ENCODE data around the gene NRARP.

NRARP gene

DNA sequence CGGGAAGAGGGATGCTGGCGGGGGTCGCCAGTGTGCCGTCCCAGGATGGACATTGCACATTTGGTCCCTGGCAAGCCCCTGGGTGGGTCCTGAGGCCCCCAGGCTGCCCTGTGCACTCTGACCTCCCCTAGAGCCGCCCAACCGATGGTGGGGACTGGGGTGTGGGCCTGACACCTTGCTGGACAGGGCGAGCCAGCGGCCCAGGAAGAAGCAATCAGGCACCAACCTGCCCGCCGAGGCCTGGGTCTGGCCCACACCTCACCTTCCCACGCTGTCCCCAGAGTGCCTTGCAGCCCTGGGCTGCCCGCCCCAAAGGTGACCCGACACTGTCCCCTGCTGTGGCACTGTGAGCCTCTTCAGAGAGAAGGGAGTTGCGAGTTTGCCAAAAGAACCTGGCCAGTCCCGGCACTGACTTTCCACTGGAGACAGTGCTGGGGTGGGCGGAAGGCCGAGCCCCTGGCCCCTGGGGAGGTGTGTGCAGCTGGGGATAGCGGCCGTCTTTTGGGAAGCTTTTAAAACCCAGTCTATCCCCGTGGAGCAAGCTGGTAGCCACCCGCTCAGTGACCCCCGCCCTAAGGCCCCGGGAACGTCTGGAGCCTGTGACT, 12.0 kb upstream of the NRARP start:
- no peaks in the 10 kb centered on the region for H3K36me3 ChIP-seq (ENCODE audit: insufficient read depth, low read depth, low read length)
- no peaks in the 10 kb centered on the region for H3K9me3 ChIP-seq (ENCODE audit: insufficient read depth, low read depth, low read length)
- H3K27ac ChIP-seq (ENCODE audit: low read length), result no peak overlapping the region

DNA sequence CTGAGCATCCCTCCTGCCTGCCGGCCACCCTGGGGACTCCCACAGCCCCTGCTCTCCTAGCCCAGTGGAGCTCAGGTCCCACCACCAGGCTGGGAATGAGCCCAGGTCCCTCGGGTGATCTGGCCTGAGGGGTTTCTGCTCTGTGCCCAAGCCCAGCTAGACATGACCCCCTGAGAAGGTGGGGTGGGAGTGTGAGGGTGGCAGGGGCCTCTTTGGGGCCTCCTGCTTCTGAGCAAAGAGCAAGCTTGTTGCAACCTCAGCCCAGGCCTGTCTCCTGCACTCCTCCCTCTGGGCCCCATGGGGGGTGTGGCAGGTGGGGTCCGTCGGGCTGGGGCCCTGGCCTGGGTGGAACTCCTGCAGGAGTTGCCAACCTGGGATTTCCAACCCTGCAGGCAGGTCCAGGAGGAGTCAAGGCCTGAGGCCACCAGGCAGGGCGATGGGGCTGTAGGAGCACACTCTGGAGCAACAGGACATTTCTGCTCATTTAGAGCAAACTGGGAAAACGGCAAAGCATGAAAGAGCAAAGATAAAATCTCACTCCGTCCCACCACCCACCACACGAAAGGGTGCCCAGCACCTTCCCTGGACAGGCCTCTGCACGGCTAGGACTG, 11.4 kb upstream of the NRARP start:
- Histone ChIP-seq H3K27ac (ENCODE audit: low read length) (no peak overlapping the region), H3K36me3 (ENCODE audit: insufficient read depth, low read depth, low read length) (no peaks in the 10 kb centered on the region), H3K4me1 (ENCODE audit: insufficient read depth, low read length) (no peaks in the 10 kb centered on the region), H3K9ac (ENCODE audit: low read depth, low read length) (no peak overlapping the region), H3K9me3 (ENCODE audit: insufficient read depth, low read depth, low read length) (no peaks in the 10 kb centered on the region), H3K27me3 (ENCODE audit: insufficient read depth, low read length) (no peaks in the 10 kb centered on the region; the same call in 1 of the 2 replicates), H3K4me3 (ENCODE audit: low read length) (no peak overlapping the region)

More for the DNA sequence above, 12.0 kb upstream of the NRARP start:
- H3K4me3 ChIP-seq (ENCODE audit: low read length), result no peak overlapping the region
- no peaks in the 10 kb centered on the region for H3K4me1 ChIP-seq (ENCODE audit: insufficient read depth, low read length)
- no peak overlapping the region for H3K9ac ChIP-seq (ENCODE audit: low read depth, low read length)
- H3K27me3 ChIP-seq (ENCODE audit: insufficient read depth, low read length), result no peaks in the 10 kb centered on the region; the same call in 1 of the 2 replicates

- no peak overlapping the region for H3K27ac ChIP-seq (ENCODE audit: low read length)
- H3K27me3 ChIP-seq (ENCODE audit: insufficient read depth, low read length), result no peaks in the 10 kb centered on the region; the same call in 1 of the 2 replicates
- no peaks in the 10 kb centered on the region for H3K4me1 ChIP-seq (ENCODE audit: insufficient read depth, low read length)
- H3K9me3 ChIP-seq (ENCODE audit: insufficient read depth, low read depth, low read length), result no peaks in the 10 kb centered on the region
- H3K36me3 ChIP-seq (ENCODE audit: insufficient read depth, low read depth, low read length), result no peaks in the 10 kb centered on the region
- H3K9ac ChIP-seq (ENCODE audit: low read depth, low read length), result no peak overlapping the region
- H3K4me3 ChIP-seq (ENCODE audit: low read length), result no peak overlapping the region
Measured at GRCh38 chr9:137312852-137313325, 10.8 kb upstream of the NRARP start.

GRCh38 chr9:137311986-137312851, 10.1 kb upstream of the NRARP start:
- Histone ChIP-seq H3K27me3 (ENCODE audit: insufficient read depth, low read length) (no peaks in the 10 kb centered on the region; the same call in 1 of the 2 replicates), H3K9ac (ENCODE audit: low read depth, low read length) (no peak overlapping the region), H3K36me3 (ENCODE audit: insufficient read depth, low read depth, low read length) (no peaks in the 10 kb centered on the region), H3K9me3 (ENCODE audit: insufficient read depth, low read depth, low read length) (no peaks in the 10 kb centered on the region), H3K27ac (ENCODE audit: low read length) (no peak overlapping the region), H3K4me1 (ENCODE audit: insufficient read depth, low read length) (no peaks in the 10 kb centered on the region), H3K4me3 (ENCODE audit: low read length) (no peak overlapping the region)

DNA sequence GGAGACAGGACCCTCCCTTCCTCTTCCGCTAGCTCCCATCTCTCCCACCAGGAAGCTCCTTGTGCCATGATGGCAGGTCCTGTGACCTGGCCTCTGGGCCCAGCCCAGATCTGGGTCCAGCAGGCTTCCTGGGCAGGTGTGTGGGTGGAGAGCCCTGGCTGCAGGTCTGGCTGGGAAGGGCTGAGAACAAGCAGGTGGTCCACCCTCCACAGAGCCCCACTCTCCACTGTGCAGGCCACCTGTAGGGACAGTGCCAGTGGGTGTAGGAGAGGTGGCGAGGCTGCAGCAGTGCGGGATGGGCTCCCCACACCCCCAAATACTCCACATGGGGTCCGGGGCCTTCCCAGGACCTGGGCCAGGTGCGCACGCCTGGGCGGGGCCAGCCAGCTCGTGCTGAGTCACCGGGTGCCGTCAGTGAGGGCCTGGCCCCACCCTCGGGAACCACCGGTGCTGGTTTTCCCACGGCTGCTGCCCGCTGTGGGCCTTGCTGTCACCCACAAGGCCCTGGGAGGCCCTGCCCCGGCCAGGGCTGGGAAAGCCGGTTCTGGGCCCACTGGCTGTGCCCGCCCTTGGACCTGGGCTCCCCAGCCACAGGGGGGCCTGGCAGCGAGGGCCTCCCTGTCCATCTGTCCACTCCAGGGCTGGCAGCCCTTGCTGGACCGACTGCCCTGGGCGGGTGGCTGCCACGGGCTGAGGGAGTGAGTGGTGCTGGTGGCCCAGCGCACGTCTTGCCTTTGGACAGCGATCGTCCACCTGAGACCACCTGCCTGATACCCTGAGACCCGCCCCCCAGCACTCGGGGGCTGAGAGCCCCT, 9.3 kb upstream of the NRARP start:
- Histone ChIP-seq H3K36me3 (ENCODE audit: insufficient read depth, low read depth, low read length) (no peaks in the 10 kb centered on the region), H3K9ac (ENCODE audit: low read depth, low read length) (no peak overlapping the region), H3K4me1 (ENCODE audit: insufficient read depth, low read length) (no peaks in the 10 kb centered on the region), H3K4me3 (ENCODE audit: low read length) (no peak overlapping the region), H3K9me3 (ENCODE audit: insufficient read depth, low read depth, low read length) (no peaks in the 10 kb centered on the region), H3K27ac (ENCODE audit: low read length) (no peak overlapping the region), H3K27me3 (ENCODE audit: insufficient read depth, low read length) (no peaks in the 10 kb centered on the region; the same call in 1 of the 2 replicates)

- Histone ChIP-seq H3K27ac (ENCODE audit: low read length) (no peak overlapping the region), H3K4me1 (ENCODE audit: insufficient read depth, low read length) (no peaks in the 10 kb centered on the region; the same call in 1 of the 2 replicates), H3K27me3 (ENCODE audit: insufficient read depth, low read length) (no peaks in the 10 kb centered on the region), H3K4me3 (ENCODE audit: low read length) (no peak overlapping the region), H3K9me3 (ENCODE audit: insufficient read depth, low read depth, low read length) (no peaks in the 10 kb centered on the region), H3K36me3 (ENCODE audit: insufficient read depth, low read depth, low read length) (no peaks in the 10 kb centered on the region), H3K9ac (ENCODE audit: low read depth, low read length) (no peak overlapping the region)
Measured at GRCh38 chr9:137310189-137311052, 8.3 kb upstream of the NRARP start.

DNA sequence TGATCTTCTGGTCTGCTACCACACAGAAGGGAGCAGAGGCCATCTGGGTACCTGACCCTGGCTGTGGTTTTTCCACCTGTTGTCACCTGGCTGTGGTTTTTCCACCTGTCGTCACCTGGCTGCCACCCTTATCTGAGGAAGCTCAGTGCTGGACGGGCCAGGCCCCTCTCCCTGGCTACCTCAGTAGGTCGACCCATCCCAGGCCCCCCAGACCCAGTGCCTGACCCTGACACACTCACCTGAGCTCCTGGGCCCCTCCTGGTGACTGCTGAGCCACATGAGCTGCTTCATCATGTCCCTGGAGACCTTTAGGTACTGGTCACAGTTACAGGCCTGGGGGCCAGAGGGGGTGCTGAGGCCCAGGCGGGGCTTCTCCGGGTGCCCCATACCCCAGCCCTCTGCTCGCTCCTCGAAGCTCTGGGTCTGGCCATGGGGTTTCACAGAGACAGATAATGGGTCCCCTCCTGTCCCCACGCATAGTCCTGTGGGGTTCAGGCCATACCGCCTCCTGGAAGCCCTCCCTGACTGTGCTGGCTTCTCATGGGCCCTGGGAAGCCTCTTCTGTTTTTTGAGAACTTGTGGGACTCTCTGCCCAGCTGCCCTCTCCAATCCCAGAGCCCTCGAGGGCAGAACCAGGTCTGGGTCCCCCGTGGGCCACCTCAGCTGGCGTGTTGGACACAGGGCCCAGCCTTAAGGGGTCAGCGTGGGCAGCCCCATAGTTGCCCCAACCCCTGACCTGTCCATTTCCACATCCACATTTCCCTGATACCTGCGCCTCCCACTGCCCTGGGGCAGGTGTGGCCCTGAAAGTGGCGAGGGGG, 7.5 kb upstream of the NRARP start:
- Histone ChIP-seq H3K4me3 (ENCODE audit: low read length) (no peak overlapping the region), H3K9me3 (ENCODE audit: insufficient read depth, low read depth, low read length) (no peaks in the 10 kb centered on the region), H3K4me1 (ENCODE audit: insufficient read depth, low read length) (peaks cover 3% of the 10 kb centered on the region; the same call in 1 of the 2 replicates), H3K27me3 (ENCODE audit: insufficient read depth, low read length) (no peaks in the 10 kb centered on the region), H3K9ac (ENCODE audit: low read depth, low read length) (no peak overlapping the region), H3K27ac (ENCODE audit: low read length) (no peak overlapping the region), H3K36me3 (ENCODE audit: insufficient read depth, low read depth, low read length) (no peaks in the 10 kb centered on the region)

- Histone ChIP-seq H3K9me3 (ENCODE audit: insufficient read depth, low read depth, low read length) (no peaks in the 10 kb centered on the region), H3K27ac (ENCODE audit: low read length) (no peak overlapping the region), H3K27me3 (ENCODE audit: insufficient read depth, low read length) (peaks cover 9% of the 10 kb centered on the region), H3K9ac (ENCODE audit: low read depth, low read length) (no peak overlapping the region), H3K4me3 (ENCODE audit: low read length) (no peak overlapping the region), H3K4me1 (ENCODE audit: insufficient read depth, low read length) (peaks cover 3% of the 10 kb centered on the region; the same call in 1 of the 2 replicates), H3K36me3 (ENCODE audit: insufficient read depth, low read depth, low read length) (no peaks in the 10 kb centered on the region)
Measured at GRCh38 chr9:137308057-137308619, 6.1 kb upstream of the NRARP start.

DNA sequence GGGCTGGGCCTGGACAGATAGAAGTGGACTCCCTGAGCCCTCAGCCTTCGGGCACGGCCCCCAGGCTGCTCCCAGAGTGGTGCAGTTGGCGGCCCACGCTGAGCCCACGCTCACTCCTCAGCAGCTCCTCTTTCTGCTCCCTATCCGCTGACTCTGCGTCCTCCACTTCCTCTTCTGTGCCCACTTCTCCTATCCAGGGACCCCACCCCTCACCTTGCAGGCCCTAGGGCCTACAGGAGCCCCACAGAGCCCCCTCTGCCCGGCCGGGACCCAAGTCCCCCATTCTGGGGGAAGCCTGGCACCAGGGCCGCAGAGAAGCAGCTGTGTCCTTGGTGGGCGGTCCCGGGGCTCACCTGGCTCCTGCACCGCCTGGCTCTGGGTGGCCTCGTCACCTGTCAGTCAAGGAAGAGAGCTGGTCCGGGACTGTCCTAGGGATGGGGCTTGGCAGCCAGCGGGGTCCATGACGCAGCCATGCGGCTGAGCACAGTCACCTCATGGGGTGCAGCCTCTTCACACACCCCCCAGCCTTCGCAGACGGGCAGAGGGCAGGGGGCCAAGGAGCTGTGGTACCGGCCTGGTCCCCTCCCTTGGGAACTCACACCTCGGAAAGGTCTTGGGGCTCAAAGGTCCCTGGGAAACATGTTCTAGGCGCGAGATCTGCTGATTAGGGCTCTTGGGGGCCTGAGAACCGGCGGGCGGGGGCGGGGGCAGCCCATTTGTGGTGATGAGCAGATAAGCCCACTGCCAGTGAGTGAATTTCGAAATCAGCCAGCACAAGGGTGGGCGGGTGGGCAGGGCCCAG, 5.4 kb upstream of the NRARP start:
- Histone ChIP-seq H3K27ac (ENCODE audit: low read length) (no peak overlapping the region), H3K27me3 (ENCODE audit: insufficient read depth, low read length) (peaks cover 16% of the 10 kb centered on the region), H3K36me3 (ENCODE audit: insufficient read depth, low read depth, low read length) (no peaks in the 10 kb centered on the region), H3K4me1 (ENCODE audit: insufficient read depth, low read length) (peaks cover 7% of the 10 kb centered on the region; the same call in 1 of the 2 replicates), H3K4me3 (ENCODE audit: low read length) (no peak overlapping the region), H3K9me3 (ENCODE audit: insufficient read depth, low read depth, low read length) (no peaks in the 10 kb centered on the region), H3K9ac (ENCODE audit: low read depth, low read length) (no peak overlapping the region)

Data from iPS-20b (cell line).